ENCODE results near the gene MSX1. TPM values are rescaled to one million over a fixed set of nuclear protein-coding genes. Genes with fewer than 3 reads are reported as not detected.

MSX1 gene
- 2.1 and 2.8 TPM in 2 replicates for total RNA-seq

GRCh38 chr4:4859325-4859798, at the start of gene MSX1:
TSS of gene MSX1 (plus strand) at chr4:4859665. CDS start at chr4:4859900, 235 bp downstream.

Other genes with a start within 250 kb of the MSX1 start
- gene CYTL1, start 159.8 kb downstream of the MSX1 start, total RNA-seq, result 1.9 TPM in 2 replicates
- gene STK32B, start 191.8 kb downstream of the MSX1 start, total RNA-seq, result 1.7 and 2.3 TPM in 2 replicates